ENCODE measurements around the gene NTHL1.
A peak's percentile ranks its signal among the peaks of the same experiment; 100 is the strongest.

The NTHL1 gene

GRCh38 chr16:1992704-1993317 is 54.8 kb downstream of the NTHL1 start:
- no peak for DNase-seq (ENCODE audit: low read depth, low spot score)

GRCh38 chr16:1991948-1992703 is 55.5 kb downstream of the NTHL1 start:
- DNase-seq (ENCODE audit: low read depth, low spot score), result peak; percentile 94

- DNase-seq (ENCODE audit: low read depth, low spot score), result no peak
Measured at GRCh38 chr16:1991588-1991947, 56.1 kb downstream of the NTHL1 start.

GRCh38 chr16:1991135-1991551 is 56.5 kb downstream of the NTHL1 start:
- DNase-seq (ENCODE audit: low read depth, low spot score), result no peak

GRCh38 chr16:1990351-1991134 is 57.1 kb downstream of the NTHL1 start:
- no peak for DNase-seq (ENCODE audit: low read depth, low spot score)

DNA sequence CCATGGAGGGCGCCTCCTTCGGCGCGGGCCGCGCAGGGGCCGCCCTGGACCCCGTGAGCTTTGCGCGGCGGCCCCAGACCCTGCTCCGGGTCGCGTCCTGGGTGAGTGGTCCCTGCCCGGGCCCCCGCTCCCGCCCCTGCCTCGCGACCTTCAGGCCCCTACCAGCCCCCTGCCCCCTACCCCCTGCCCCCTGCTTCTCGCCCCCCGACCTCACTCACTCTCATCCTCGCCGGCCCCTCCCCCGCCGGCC is 57.6 kb downstream of the NTHL1 start:
- DNase-seq (ENCODE audit: low read depth, low spot score), result no peak
